GM12892 (cell line): Measurements from ENCODE around the gene TAF10. TPM values are rescaled to one million over a fixed set of nuclear protein-coding genes. Genes with fewer than 3 reads are reported as not detected.

Experiments
- DNase-seq: peaks from one replicate; pipeline ENCODE4 v3.0.0; 2011; ENCODE audit not compliant: insufficient read length
- FAIRE-seq: peaks from 2 replicates; lab custom pipeline; 2011; peaks lifted over from hg19 to GRCh38; lab: Jason Lieb, UNC
- POLR2A ChIP-seq: IDR thresholded peaks from 2 replicates; pipeline ENCODE4 v1.6.1; 2011; ENCODE audit warnings: low read depth, low read length, control low read depth
- POLR2AphosphoS5 ChIP-seq: IDR thresholded peaks from 2 replicates; pipeline ENCODE4 v1.6.1; 2011; ENCODE audit warnings: low read depth, low read length, control low read depth
- TAF1 ChIP-seq: IDR thresholded peaks from 2 replicates; pipeline ENCODE4 v1.6.1; 2011; ENCODE audit warnings: low read depth, mild to moderate bottlenecking, control low read depth, low read length, borderline replicate concordance
- polyA plus RNA-seq: library from polyadenylated mRNA; unstranded; fragments of >200 nt; gene quantifications from one replicate; pipeline ENCODE4 v1.2.1, GENCODE V29; 2012; ENCODE audit warnings: missing spikeins, inconsistent platforms; ENCODE audit not compliant: missing spikeins

Gene TAF10
- 227 TPM for polyA plus RNA-seq

DNA sequence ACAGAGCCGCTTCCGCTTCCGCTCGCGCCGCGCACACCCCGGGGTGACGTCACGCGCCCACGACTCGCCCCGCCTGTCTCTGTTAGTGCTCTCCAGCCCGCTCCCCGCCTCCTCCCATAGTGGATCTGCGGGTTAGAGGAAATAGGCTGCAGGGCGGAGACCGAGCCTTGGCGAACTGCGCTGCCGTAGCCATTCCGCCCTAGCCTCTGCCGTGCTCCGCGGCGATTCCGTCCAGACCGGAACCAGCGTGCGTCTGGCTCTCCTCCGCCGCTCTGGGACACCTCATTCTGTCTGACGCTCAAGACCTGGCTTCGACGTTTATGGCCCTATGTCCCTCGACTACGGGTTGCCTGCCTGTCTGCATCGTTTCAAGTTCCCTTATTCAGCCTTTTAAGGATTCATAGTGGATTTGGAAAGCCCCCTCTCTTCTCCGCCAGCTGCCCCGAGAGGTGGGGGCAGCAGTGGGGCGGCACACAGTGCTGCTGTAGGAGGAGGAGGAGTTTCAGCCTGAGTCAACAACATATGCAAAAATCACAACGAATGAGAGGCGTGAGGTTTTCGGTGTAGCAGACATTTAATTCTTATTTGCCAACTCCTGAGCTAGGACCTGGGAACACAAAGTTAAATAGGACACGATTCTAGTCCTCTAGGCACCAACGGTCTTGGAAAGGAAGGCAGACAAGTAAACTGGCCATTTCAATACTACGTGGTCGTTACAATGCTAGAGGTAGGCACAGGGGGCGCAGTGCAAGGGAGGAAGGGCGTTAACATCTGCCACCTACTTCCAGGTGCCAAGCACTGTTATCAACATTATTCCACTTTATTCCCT, at the start of gene TAF10:
Gene TAF10 (minus strand): TSS at position 4 of the 829 bp plus-strand sequence. CDS start 27 bp downstream, outside the sequence.
- TF ChIP-seq POLR2AphosphoS5, result peak; percentile 96
- TF ChIP-seq TAF1, result 0 out of 2 replicates have a peak, but pooled peaks have one; percentile 17
- TF ChIP-seq POLR2A, result peak; percentile 95
- peak; percentile 100 for FAIRE-seq
- peak; percentile 82 for DNase-seq

GRCh38 chr11:6660712-6661111, 48.7 kb upstream of the TAF10 start:
- FAIRE-seq, result peak; percentile 82
- TF ChIP-seq POLR2AphosphoS5 (no peak), POLR2A (no peak), TAF1 (no peak)
- DNase-seq, result no peak

- DNase-seq (no peak), FAIRE-seq (no peak)
- TF ChIP-seq POLR2A (no peak), POLR2AphosphoS5 (no peak), TAF1 (no peak)
Observed at GRCh38 chr11:6658647-6659046, 46.6 kb upstream of the TAF10 start.

DNA sequence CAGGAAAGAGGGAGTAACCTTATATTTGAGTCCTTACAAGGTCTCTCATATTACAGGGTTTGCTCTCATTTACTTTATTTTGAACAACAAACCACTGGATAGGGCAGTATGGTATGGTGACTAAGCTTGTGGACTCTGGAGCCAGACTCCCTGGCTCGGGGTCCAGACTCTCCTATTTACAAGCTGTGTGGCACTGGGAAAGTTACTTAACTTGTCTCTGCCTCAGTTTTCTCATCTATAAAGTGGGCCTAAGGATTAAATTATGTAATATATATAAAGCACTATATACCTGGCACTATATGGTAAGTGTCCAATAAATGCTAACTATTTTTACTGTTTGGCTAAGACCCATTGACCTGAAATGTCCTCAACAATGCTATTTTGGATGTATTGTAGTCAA, 45.3 kb upstream of the TAF10 start:
- TF ChIP-seq POLR2A, result no peak
- no peak for TF ChIP-seq TAF1
- no peak for TF ChIP-seq POLR2AphosphoS5
- no peak for FAIRE-seq
- no peak for DNase-seq

GRCh38 chr11:6656936-6657335, 44.9 kb upstream of the TAF10 start:
- FAIRE-seq, result no peak
- no peak for DNase-seq
- no peak for TF ChIP-seq POLR2AphosphoS5
- no peak for TF ChIP-seq POLR2A
- no peak for TF ChIP-seq TAF1

DNA sequence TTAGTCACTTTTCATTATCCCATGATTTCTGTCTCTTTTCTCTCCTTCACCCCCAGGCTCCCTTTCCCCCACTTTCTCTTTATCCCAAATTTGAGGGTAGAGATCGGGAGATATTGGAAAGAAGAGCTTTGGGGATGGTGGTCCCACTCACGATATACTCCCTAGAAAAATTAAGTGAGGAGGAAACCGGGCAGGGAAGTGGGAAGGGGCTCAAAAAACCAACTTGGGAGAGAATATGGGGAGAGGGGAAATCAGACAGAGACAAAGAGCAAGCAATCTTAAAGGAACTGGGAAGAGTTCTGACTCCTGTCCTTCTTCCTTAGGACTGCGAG, 44.5 kb upstream of the TAF10 start:
- FAIRE-seq, result no peak
- TF ChIP-seq POLR2A (no peak), POLR2AphosphoS5 (no peak), TAF1 (no peak)
- no peak for DNase-seq

DNA sequence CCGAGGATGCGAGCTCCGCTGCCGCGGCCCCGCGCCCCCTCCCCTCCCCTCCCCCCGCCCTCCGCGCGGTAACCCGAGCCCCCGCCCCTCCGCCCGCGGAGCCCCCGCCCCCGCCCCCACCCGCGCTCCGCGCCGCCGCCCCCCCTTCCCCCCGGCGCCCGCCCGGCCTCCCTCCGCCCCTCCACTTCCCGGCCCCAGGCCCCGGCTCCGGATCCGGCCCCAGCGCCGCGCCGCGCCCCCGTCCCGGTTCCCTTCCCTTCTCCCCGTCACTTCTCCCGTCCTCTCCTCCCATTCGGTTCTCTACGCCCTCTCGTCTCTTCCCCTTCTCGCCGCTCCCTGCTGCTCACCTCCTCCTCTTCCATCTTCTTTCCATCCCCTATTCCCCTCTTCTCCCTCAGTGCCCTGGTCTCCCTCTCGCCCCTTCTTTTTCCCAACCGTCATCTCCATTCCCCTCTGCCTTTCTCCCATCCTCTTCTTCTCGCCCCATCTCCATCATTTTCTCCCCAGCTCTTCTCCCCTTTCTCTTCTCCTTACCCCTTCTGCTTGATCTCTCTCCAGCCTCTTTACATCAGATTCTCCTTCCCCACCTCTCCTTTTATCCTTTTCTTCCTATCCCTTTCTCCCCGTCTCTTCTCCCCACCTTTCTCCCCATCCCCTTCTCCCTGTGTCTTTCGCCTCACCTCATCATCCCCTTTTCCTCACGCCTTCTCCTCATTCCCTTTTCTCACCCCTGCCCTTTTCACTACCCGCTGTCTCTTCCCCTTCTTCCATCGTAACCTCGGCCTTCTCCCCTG, 44.0 kb upstream of the TAF10 start, which contains the start of gene DCHS1:
Gene DCHS1 (minus strand): TSS at position 20 of the 794 bp plus-strand sequence. CDS start 14,196 bp downstream, outside the sequence.
- no peak for FAIRE-seq
- no peak for DNase-seq
- TF ChIP-seq TAF1, result no peak
- TF ChIP-seq POLR2AphosphoS5, result no peak

GRCh38 chr11:6655020-6655789, 43.2 kb upstream of the TAF10 start:
- DNase-seq, result no peak
- no peak for TF ChIP-seq POLR2A
- TF ChIP-seq POLR2AphosphoS5, result no peak
- TF ChIP-seq TAF1, result no peak
- peak; percentile 27 for FAIRE-seq

DNA sequence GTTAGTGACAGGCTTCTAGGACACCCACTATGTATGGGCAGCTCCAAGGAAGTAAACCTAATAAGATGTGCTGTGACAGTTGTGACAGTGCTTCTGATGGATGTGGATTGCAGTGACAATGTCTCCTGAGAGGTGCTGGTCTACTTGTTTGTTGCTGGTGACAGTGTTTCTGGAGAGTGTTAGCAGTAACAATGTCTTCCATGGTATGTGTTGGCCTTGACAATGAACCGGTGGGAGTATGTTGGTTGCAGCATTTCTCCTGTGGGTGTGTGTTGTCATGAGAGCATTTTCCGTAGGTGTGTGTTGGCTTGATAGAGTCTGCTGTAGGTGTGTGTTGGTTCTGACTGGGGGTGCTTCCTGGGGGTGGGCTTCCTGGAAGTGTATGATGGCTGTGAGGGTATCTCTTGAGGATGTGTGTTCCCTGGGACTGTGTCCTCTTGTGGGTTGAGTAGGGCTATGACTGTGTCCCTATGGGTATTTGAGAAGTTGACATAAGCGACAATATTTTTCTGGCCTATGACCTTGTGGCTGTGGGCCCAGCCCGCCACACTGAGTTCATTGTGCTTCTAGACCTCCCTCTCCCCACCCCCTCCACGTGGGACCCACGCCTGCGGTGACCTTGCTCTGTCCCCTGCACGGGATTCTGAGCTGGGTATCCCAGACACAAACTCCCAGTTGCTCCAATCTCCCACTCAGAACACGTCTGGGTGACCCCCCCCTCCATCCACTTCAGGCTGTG, 42.4 kb upstream of the TAF10 start:
- TF ChIP-seq TAF1 (no peak), POLR2A (no peak), POLR2AphosphoS5 (no peak)
- no peak for DNase-seq
- peak; percentile 24 for FAIRE-seq

GRCh38 chr11:6653656-6654055, 41.6 kb upstream of the TAF10 start:
- TF ChIP-seq POLR2AphosphoS5 (no peak), TAF1 (no peak), POLR2A (no peak)
- FAIRE-seq, result no peak
- no peak for DNase-seq

DNA sequence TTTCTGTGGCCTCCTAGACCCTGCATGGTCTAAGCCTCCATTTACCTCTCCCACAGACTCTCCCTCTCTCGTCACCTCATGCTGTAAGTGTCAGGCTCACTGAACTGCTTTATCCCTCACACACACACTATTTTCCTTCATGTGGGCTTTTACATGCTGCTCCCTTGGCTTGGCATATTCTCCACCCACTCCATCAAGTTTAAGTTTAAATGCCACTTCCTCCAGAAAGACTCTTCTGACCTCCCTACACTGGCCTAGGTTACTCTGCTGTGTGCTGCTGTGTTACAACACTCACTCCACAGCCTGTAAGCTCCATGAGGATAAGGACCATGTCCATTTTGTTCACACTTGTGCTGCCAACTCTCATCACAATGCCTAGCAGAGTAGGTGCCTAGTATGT, 41.1 kb upstream of the TAF10 start:
- FAIRE-seq, result no peak
- TF ChIP-seq TAF1 (no peak), POLR2AphosphoS5 (no peak), POLR2A (no peak)
- no peak for DNase-seq
